ENCODE results near the gene HUS1B.

Gene HUS1B

GRCh38 chr6:620166-620565, 36.7 kb downstream of the HUS1B start:
- DNase-seq, result no peak

- peak; percentile 69 for DNase-seq
Measured at GRCh38 chr6:617456-618100, 39.3 kb downstream of the HUS1B start.

- DNase-seq, result no peak
Measured at GRCh38 chr6:613981-614380, 42.9 kb downstream of the HUS1B start.

- DNase-seq, result no peak
Measured at GRCh38 chr6:611928-612327, 45.0 kb downstream of the HUS1B start.

GRCh38 chr6:610882-611281, 46.0 kb downstream of the HUS1B start:
- no peak for DNase-seq

- no peak for DNase-seq
Measured at GRCh38 chr6:609905-610304, 47.0 kb downstream of the HUS1B start.

- no peak for DNase-seq
Measured at GRCh38 chr6:606829-607379, 50.0 kb downstream of the HUS1B start.

All from COR-L47 (cell line).